GM23338 (cell line): ENCODE measurements around the gene HTR7. TPM values are rescaled to one million over a fixed set of nuclear protein-coding genes. Genes with fewer than 3 reads are reported as not detected.
A peak's percentile ranks its signal among the peaks of the same experiment; 100 is the strongest.

Source experiments
- ATAC-seq: fragments of 200-7000 bp; cut with Tn5 transposase; 3 replicates; pipeline ENCODE4 v1.9.1; 2020
- DNase-seq: peaks from one replicate; pipeline ENCODE4 v3.0.0-alpha.2; 2015; ENCODE audit warnings: low spot score
- H2AFZ ChIP-seq: fragments of 200-600 bp; sonication (generic); 2 replicates; pipeline ENCODE4 v1.8.0; 2016; ENCODE audit warnings: antibody characterized with exemption, mild to moderate bottlenecking, moderate library complexity
- H3F3A ChIP-seq: fragments of 200-600 bp; sonication (generic); replicated peaks from 2 replicates; pipeline ENCODE4 v1.8.0; 2017; ENCODE audit warnings: antibody characterized with exemption, mixed run types, low read depth
- H3K27ac ChIP-seq: fragments of 200-600 bp; sonication (generic); 2 replicates; pipeline ENCODE4 v1.6.1; 2016; ENCODE audit warnings: low read depth
- H3K27me3 ChIP-seq: fragments of 200-600 bp; sonication (generic); 2 replicates; pipeline ENCODE4 v1.8.0; 2016; ENCODE audit warnings: mild to moderate bottlenecking, mixed run types, moderate library complexity; ENCODE audit not compliant: insufficient read depth
- H3K36me3 ChIP-seq: fragments of 200-600 bp; sonication (generic); 2 replicates; pipeline ENCODE4 v1.8.0; 2016; ENCODE audit warnings: mild to moderate bottlenecking; ENCODE audit not compliant: insufficient read depth
- H3K4me1 ChIP-seq: fragments of 200-600 bp; sonication (generic); 2 replicates; pipeline ENCODE4 v1.8.0; 2016; ENCODE audit warnings: mild to moderate bottlenecking, moderate library complexity; ENCODE audit not compliant: insufficient read depth
- H3K4me2 ChIP-seq: fragments of 200-600 bp; sonication (generic); 2 replicates; pipeline ENCODE4 v1.7.1; 2017; ENCODE audit warnings: mixed run types
- H3K4me3 ChIP-seq: fragments of 200-600 bp; sonication (generic); 2 replicates; pipeline ENCODE4 v1.6.1; 2016; ENCODE audit warnings: mixed run types
- H3K79me2 ChIP-seq: fragments of 200-600 bp; sonication (generic); replicated peaks from 2 replicates; pipeline ENCODE4 v1.8.0; 2017; ENCODE audit warnings: mild to moderate bottlenecking; ENCODE audit not compliant: insufficient read depth
- H3K9me2 ChIP-seq: fragments of 200-600 bp; sonication (generic); 2 replicates; pipeline ENCODE4 v1.8.0; 2017; ENCODE audit not compliant: insufficient read depth
- H4K20me1 ChIP-seq: fragments of 200-600 bp; sonication (generic); replicated peaks from 2 replicates; pipeline ENCODE4 v1.8.0; 2017; ENCODE audit warnings: mild to moderate bottlenecking; ENCODE audit not compliant: insufficient read depth
- H3K27ac Mint-ChIP-seq: 2 replicates; pipeline ENCODE4 v1.8.0; 2020; ENCODE audit warnings: inconsistent platforms, mild to moderate bottlenecking, moderate library complexity, mixed read lengths
- H3K27me3 Mint-ChIP-seq: 3 replicates; pipeline ENCODE4 v1.8.0; 2022; ENCODE audit warnings: low read depth, mild to moderate bottlenecking, moderate library complexity, mixed read lengths, inconsistent platforms; ENCODE audit not compliant: insufficient read depth, poor library complexity
- H3K36me3 Mint-ChIP-seq: 3 replicates; pipeline ENCODE4 v1.8.0; 2021; ENCODE audit warnings: low read depth, mild to moderate bottlenecking, inconsistent platforms, moderate library complexity, mixed read lengths
- H3K4me1 Mint-ChIP-seq: 3 replicates; pipeline ENCODE4 v1.8.0; 2020; ENCODE audit warnings: mild to moderate bottlenecking, inconsistent platforms, mixed read lengths
- H3K4me3 Mint-ChIP-seq: 3 replicates; pipeline ENCODE4 v1.8.0; 2021; ENCODE audit warnings: moderate library complexity, mild to moderate bottlenecking, inconsistent platforms, mixed read lengths
- H3K9me3 Mint-ChIP-seq: 3 replicates; pipeline ENCODE4 v1.8.0; 2020; ENCODE audit warnings: moderate library complexity, mild to moderate bottlenecking, inconsistent platforms, mixed read lengths
- CREB1 ChIP-seq: fragments of 250-450 bp; sonication (Bioruptor Pico); IDR thresholded peaks from 2 replicates; pipeline ENCODE4 v1.5.0; 2020; ENCODE audit warnings: low read depth, mild to moderate bottlenecking, moderate library complexity
- EZH2 ChIP-seq: fragments of 200-600 bp; sonication (generic); IDR thresholded peaks from one replicate; pipeline ENCODE4 v1.8.0; 2017; ENCODE audit warnings: antibody characterized with exemption, mild to moderate bottlenecking, low read depth; ENCODE audit not compliant: unreplicated experiment
- EZH2phosphoT487 ChIP-seq: fragments of 200-600 bp; sonication (generic); IDR thresholded peaks from one replicate; pipeline ENCODE4 v1.8.1; 2018; ENCODE audit warnings: antibody characterized with exemption; ENCODE audit not compliant: unreplicated experiment
- NANOG ChIP-seq: IDR thresholded peaks from 2 replicates; pipeline ENCODE4 v1.6.1; 2016; ENCODE audit warnings: antibody characterized with exemption, borderline replicate concordance
- POLR2AphosphoS5 ChIP-seq: IDR thresholded peaks from 2 replicates; pipeline ENCODE4 v1.6.1; 2016; ENCODE audit warnings: antibody characterized with exemption, low read depth
- STAT1 ChIP-seq: IDR thresholded peaks from one replicate; pipeline ENCODE4 v1.6.1; 2016; ENCODE audit warnings: antibody characterized with exemption; ENCODE audit not compliant: unreplicated experiment
- ZNF114 ChIP-seq: fragments of 250-450 bp; sonication (Bioruptor Pico); IDR thresholded peaks from 2 replicates; pipeline ENCODE4 v1.5.0; 2020; ENCODE audit warnings: mild to moderate bottlenecking, moderate library complexity
- ZNF331 ChIP-seq: fragments of 250-450 bp; sonication (Bioruptor Pico); IDR thresholded peaks from 2 replicates; pipeline ENCODE4 v1.5.0; 2020; ENCODE audit warnings: low read depth, mild to moderate bottlenecking, moderate library complexity
- polyA plus RNA-seq: library from polyadenylated mRNA; unstranded; fragments of >200 nt; fragmentation: Nextera tagmentation; extraction: Ambion mirVana; gene quantifications from 2 replicates; pipeline ENCODE4 v1.2.1, GENCODE V29; 2016
- total RNA-seq: library from RNA; depleted of rRNA; stranded (reverse); fragments of >200 nt; shearing (Covaris generic); gene quantifications from 2 replicates; pipeline ENCODE4 v1.2.3, GENCODE V29; 2014
- TF ChIP-seq, protein P1 (sequence below), 2 experiments: fragments of 200-600 bp in 1 of 2; sonication (generic) in 1 of 2; conservative IDR thresholded peaks; 2 replicates each; pipeline versions ENCODE4 v1.5.1 to v1.6.1; 2016 to 2017; ENCODE audit warnings: antibody characterized with exemption in 2 of 2, low read depth in 2 of 2, mild to moderate bottlenecking in 2 of 2, moderate library complexity in 1 of 2
- TF ChIP-seq, protein P2 (sequence below): IDR thresholded peaks from one replicate; pipeline ENCODE4 v1.6.1; 2018; ENCODE audit warnings: antibody characterized with exemption; ENCODE audit not compliant: unreplicated experiment
- TF ChIP-seq, protein P3 (sequence below): fragments of 250-450 bp; sonication (Bioruptor Pico); IDR thresholded peaks from 2 replicates; pipeline ENCODE4 v1.5.0; 2020; ENCODE audit warnings: mild to moderate bottlenecking, moderate library complexity

HTR7 gene
- total and polyA plus RNA-seq, 2 experiments from 2014 or later, result 7.0 to 42.2 TPM

DNA sequence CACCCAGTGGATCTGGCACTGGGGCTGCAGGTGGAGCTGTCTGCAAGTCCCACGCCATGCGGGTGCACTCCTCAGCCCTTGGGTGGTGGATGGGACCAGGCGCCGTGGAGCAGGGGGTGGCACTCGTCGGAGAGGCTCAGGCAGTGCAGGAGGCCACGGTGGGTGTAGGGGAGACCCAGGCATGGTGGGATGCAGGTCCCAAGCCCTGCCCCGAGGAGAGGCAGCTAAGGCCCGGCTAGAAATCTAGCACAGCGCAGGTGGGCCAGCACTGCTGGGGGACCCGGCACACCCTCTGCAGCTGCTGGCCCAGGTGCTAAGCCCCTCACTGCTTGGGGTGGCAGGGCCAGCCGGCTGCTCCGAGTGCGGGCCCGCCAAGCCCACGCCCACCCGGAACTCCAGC, 25.7 kb downstream of the HTR7 start (continued):
- TF ChIP-seq, protein P1, sequence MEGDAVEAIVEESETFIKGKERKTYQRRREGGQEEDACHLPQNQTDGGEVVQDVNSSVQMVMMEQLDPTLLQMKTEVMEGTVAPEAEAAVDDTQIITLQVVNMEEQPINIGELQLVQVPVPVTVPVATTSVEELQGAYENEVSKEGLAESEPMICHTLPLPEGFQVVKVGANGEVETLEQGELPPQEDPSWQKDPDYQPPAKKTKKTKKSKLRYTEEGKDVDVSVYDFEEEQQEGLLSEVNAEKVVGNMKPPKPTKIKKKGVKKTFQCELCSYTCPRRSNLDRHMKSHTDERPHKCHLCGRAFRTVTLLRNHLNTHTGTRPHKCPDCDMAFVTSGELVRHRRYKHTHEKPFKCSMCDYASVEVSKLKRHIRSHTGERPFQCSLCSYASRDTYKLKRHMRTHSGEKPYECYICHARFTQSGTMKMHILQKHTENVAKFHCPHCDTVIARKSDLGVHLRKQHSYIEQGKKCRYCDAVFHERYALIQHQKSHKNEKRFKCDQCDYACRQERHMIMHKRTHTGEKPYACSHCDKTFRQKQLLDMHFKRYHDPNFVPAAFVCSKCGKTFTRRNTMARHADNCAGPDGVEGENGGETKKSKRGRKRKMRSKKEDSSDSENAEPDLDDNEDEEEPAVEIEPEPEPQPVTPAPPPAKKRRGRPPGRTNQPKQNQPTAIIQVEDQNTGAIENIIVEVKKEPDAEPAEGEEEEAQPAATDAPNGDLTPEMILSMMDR (conservative IDR thresholded peaks at IDR 0.05; ENCODE audit: low read depth in 2 of 2), result no peak
- no peak for TF ChIP-seq ZNF331
- no peak for TF ChIP-seq POLR2AphosphoS5
- no peak for TF ChIP-seq EZH2phosphoT487
- no peak for TF ChIP-seq CREB1 (CRISPR knock-in tag)
- TF ChIP-seq STAT1, result no peak
- no peak for TF ChIP-seq NANOG
- TF ChIP-seq, protein P2, sequence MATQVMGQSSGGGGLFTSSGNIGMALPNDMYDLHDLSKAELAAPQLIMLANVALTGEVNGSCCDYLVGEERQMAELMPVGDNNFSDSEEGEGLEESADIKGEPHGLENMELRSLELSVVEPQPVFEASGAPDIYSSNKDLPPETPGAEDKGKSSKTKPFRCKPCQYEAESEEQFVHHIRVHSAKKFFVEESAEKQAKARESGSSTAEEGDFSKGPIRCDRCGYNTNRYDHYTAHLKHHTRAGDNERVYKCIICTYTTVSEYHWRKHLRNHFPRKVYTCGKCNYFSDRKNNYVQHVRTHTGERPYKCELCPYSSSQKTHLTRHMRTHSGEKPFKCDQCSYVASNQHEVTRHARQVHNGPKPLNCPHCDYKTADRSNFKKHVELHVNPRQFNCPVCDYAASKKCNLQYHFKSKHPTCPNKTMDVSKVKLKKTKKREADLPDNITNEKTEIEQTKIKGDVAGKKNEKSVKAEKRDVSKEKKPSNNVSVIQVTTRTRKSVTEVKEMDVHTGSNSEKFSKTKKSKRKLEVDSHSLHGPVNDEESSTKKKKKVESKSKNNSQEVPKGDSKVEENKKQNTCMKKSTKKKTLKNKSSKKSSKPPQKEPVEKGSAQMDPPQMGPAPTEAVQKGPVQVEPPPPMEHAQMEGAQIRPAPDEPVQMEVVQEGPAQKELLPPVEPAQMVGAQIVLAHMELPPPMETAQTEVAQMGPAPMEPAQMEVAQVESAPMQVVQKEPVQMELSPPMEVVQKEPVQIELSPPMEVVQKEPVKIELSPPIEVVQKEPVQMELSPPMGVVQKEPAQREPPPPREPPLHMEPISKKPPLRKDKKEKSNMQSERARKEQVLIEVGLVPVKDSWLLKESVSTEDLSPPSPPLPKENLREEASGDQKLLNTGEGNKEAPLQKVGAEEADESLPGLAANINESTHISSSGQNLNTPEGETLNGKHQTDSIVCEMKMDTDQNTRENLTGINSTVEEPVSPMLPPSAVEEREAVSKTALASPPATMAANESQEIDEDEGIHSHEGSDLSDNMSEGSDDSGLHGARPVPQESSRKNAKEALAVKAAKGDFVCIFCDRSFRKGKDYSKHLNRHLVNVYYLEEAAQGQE, result no peak
- no peak for TF ChIP-seq EZH2
- no peak for TF ChIP-seq ZNF114

DNA sequence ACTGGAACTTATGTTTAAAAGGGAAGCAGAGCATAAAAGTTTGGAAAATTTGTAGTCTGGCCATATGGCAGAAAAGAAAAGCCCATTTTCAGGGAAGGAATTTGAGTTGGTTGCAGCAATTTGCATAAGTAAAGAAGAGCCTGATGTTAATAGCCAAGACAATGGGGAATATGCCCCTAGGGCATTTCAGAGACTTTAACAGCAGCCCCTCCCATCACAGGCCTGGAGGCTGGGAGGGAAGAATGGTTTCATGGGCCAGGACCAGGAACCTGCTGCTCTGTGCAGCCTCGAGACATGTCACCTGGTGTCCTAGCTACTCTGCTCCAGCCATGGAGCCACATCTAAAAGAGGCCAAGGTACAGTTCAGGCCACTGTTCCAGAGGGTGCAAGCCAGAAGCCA, 35.3 kb downstream of the HTR7 start:
- H4K20me1 ChIP-seq, result no peaks in the 10 kb centered on the region
- H3K4me3 ChIP-seq, result no peak overlapping the region
- TF ChIP-seq, protein P2, result no peak
- TF ChIP-seq EZH2, result no peak
- TF ChIP-seq, protein P3, sequence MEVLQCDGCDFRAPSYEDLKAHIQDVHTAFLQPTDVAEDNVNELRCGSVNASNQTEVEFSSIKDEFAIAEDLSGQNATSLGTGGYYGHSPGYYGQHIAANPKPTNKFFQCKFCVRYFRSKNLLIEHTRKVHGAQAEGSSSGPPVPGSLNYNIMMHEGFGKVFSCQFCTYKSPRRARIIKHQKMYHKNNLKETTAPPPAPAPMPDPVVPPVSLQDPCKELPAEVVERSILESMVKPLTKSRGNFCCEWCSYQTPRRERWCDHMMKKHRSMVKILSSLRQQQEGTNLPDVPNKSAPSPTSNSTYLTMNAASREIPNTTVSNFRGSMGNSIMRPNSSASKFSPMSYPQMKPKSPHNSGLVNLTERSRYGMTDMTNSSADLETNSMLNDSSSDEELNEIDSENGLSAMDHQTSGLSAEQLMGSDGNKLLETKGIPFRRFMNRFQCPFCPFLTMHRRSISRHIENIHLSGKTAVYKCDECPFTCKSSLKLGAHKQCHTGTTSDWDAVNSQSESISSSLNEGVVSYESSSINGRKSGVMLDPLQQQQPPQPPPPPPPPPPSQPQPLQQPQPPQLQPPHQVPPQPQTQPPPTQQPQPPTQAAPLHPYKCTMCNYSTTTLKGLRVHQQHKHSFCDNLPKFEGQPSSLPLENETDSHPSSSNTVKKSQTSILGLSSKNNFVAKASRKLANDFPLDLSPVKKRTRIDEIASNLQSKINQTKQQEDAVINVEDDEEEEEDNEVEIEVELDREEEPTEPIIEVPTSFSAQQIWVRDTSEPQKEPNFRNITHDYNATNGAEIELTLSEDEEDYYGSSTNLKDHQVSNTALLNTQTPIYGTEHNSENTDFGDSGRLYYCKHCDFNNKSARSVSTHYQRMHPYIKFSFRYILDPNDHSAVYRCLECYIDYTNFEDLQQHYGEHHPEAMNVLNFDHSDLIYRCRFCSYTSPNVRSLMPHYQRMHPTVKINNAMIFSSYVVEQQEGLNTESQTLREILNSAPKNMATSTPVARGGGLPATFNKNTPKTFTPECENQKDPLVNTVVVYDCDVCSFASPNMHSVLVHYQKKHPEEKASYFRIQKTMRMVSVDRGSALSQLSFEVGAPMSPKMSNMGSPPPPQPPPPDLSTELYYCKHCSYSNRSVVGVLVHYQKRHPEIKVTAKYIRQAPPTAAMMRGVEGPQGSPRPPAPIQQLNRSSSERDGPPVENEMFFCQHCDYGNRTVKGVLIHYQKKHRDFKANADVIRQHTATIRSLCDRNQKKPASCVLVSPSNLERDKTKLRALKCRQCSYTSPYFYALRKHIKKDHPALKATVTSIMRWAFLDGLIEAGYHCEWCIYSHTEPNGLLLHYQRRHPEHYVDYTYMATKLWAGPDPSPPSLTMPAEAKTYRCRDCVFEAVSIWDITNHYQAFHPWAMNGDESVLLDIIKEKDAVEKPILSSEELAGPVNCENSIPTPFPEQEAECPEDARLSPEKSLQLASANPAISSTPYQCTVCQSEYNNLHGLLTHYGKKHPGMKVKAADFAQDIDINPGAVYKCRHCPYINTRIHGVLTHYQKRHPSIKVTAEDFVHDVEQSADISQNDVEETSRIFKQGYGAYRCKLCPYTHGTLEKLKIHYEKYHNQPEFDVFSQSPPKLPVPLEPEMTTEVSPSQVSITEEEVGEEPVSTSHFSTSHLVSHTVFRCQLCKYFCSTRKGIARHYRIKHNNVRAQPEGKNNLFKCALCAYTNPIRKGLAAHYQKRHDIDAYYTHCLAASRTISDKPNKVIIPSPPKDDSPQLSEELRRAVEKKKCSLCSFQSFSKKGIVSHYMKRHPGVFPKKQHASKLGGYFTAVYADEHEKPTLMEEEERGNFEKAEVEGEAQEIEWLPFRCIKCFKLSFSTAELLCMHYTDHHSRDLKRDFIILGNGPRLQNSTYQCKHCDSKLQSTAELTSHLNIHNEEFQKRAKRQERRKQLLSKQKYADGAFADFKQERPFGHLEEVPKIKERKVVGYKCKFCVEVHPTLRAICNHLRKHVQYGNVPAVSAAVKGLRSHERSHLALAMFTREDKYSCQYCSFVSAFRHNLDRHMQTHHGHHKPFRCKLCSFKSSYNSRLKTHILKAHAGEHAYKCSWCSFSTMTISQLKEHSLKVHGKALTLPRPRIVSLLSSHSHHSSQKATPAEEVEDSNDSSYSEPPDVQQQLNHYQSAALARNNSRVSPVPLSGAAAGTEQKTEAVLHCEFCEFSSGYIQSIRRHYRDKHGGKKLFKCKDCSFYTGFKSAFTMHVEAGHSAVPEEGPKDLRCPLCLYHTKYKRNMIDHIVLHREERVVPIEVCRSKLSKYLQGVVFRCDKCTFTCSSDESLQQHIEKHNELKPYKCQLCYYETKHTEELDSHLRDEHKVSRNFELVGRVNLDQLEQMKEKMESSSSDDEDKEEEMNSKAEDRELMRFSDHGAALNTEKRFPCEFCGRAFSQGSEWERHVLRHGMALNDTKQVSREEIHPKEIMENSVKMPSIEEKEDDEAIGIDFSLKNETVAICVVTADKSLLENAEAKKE (CRISPR knock-in tag), result no peak

More for the DNA sequence above, 35.3 kb downstream of the HTR7 start:
- Histone ChIP-seq H3F3A (no peaks in the 10 kb centered on the region), H2AFZ (no peak overlapping the region), H3K4me2 (no peak overlapping the region), H3K79me2 (peaks cover 93% of the 10 kb centered on the region), H3K4me1 (peaks cover 31% of the 10 kb centered on the region), H3K36me3 (peaks cover 11% of the 10 kb centered on the region), H3K27ac (no peak overlapping the region; the same call in 1 of the 2 replicates), H3K9me2 (peaks cover 13% of the 10 kb centered on the region; the same call in 1 of the 2 replicates), H3K27me3 (no peaks in the 10 kb centered on the region)
- H3K36me3 Mint-ChIP-seq, result peaks cover 84% of the 10 kb centered on the region
- DNase-seq, result peak; percentile 78
- H3K9me3 Mint-ChIP-seq, result peaks cover 54% of the 10 kb centered on the region
- peaks cover 10% of the 10 kb centered on the region for H3K27me3 Mint-ChIP-seq
- no peak overlapping the region for H3K4me3 Mint-ChIP-seq
- peaks cover 21% of the 10 kb centered on the region for H3K4me1 Mint-ChIP-seq
- ATAC-seq, result no peak; the same call in 2 of the 3 replicates
- no peak overlapping the region for H3K27ac Mint-ChIP-seq
